SKM-1 treated with dmso at 0.1 percent for 144 hours (cell line): ENCODE results near the gene RELL1.

Source experiments
- DNase-seq: peaks from one replicate; lab custom pipeline; 2025; ENCODE audit not compliant: unreplicated experiment; lab: John Stamatoyannopoulos, UW

Gene RELL1, protein sequence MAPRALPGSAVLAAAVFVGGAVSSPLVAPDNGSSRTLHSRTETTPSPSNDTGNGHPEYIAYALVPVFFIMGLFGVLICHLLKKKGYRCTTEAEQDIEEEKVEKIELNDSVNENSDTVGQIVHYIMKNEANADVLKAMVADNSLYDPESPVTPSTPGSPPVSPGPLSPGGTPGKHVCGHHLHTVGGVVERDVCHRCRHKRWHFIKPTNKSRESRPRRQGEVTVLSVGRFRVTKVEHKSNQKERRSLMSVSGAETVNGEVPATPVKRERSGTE

DNA sequence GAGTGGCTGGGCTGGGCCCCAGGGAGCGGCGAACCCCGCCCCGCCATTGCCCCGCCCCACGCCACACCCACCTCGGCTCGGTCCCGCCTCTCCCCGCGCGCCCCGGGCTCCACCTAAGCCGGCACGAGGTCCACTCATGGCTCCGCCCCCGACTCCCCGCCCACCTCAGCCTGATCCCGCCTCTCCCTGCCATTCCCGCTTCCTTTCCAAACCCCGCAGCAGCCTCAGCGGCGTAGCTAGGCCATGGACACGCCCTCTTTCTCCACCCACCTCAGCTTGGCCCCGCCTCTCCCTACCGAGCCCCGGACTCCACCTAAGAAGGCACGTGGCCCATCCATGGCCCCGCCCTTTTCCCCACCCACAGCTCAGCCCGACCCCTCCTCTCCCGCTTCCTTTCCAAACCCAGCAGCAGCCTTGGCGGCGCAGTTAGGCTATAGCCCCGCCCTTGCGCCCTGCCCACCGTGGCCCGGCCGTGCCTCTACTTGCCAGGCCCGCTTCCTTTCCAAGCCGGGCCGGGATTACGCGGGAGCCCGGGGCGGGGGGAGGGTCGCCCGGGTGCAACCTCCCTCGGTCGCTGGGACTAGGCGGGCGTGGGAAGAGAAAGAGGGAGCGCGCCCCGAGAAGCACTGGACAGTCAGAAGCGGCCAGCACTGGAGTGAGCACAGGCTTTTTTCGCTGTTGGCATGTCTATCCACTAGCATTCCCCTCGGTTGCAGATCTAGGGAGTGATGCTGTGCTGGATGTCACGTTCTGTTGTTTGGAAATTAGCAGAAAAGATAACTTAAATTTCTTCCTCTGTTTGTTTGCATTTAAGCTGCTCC lies at the start of gene RELL1:
Gene RELL1 (minus strand): TSS at position 4 of the 821 bp plus-strand sequence. CDS start 89 bp downstream, outside the sequence.
- peak; percentile 96 for DNase-seq

- no peak for DNase-seq
Measured at GRCh38 chr4:37735578-37735977, 49.4 kb upstream of the RELL1 start.

DNA sequence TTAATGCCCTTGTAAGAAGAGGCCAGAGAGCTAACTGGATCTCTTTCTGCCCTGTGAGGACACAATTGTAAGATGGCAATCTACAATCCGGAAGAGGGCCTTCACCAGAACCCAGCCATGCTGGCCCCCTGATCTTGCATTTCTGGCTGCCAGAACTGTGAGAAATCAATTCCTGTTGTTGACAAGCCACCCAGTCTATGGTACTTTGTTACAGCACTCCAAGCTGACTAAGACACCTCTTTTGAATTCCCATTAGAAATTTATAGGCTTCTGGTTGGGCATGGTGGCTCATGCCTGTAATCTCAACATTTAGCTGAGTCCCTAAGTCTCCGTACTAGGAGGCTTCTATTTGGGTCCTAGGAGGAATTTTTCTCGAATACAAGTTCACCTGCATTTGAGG lies 48.8 kb upstream of the RELL1 start:
- DNase-seq: no peak

DNA sequence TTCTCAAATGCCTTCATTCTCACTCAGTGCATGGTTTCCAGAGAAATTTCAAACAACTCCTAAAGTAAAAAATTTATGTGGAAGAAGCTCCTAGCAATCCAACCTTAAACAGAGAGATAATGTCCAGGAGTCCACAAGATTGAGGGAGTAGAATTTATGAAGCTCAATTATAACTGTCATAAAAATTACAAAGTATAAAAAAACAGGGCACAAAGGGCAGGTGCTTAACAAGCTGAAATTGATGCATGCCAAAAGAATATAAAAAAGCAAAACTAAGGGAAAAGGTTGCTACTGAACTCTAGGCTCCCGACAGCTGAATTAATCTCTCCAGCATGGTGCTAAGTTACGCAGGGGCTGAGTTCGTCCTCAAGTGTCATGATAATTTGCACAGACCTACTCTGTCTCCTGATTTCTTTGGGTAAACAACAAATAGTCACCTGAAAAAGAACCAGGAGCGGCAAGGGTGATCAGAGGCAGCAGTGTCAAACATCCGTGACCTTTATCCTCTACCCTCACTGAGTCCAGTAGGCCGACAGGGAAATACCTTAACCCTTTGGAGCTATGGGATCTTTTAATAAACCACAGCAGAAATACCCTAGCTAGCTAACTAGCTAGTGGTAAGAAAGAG lies 47.2 kb upstream of the RELL1 start:
- DNase-seq: no peak

DNA sequence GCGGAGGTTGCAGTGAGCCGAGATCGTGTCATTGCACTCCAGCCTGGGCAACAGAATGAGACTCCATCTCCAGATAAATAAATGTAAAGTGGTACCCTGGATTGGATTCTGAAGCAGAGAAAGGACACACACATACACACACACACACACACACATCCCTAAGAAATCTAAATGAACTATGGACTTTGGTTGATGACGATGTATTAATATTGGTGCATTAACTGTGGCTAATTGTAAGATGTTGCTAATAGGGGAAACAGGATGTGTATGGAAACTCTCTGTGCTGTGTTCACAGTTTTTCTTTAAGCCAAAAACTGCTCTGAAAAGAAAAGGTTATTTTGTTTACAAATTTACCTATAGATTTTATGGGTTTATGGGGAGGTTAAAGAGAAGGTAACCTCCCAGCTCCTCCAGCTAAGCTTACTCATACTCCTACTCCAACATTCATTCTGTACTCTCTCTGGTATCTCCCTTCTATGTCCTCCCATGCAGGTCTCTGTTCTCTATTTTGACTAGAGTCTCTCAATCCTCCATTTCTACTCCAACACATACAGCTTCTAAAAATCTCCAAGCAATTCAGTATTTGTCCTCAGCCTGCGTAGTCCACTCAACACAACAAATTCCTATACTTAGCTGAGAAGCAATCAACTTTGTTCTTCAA lies 46.5 kb upstream of the RELL1 start:
- DNase-seq: no peak

DNA sequence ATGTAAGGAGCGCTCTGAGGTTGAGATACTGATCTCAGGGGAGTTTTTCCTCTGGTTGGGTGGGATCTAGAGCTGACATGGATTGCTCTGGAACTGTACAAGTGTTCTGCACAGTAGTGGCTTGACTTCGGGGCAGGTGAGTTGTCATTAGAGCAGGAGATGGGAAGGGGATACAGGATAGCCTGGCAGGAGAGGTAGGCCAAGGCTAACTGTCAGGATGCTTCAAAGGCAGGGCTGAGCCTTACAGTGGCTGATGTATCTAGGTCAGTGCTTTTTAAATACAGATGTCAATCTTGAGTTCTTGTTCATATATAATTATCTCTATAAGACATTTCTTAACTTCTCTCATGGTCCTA lies 43.5 kb upstream of the RELL1 start:
- no peak for DNase-seq

GRCh38 chr4:37728064-37728463 lies 41.9 kb upstream of the RELL1 start:
- DNase-seq: no peak

- no peak for DNase-seq
Measured at GRCh38 chr4:37727635-37728034, 41.5 kb upstream of the RELL1 start.

DNA sequence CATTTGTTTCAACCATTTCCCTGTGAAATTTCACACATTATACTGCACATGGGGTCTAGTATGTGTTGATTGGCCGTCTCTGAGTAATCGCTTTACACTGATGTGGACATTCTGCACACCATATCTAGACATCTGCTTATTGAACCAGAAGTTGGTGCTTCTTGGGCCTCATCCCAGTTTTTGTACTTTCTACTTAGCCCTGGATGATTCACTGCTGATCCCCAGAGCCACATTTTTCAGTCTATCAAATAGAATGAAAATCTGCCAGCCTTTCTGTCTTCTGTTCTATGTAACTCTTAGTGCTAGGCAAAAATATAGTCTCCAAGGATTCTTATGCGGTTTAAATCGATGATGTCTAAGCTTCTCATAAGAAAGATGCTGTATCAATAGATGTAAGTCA lies 40.5 kb upstream of the RELL1 start:
- DNase-seq: no peak

DNA sequence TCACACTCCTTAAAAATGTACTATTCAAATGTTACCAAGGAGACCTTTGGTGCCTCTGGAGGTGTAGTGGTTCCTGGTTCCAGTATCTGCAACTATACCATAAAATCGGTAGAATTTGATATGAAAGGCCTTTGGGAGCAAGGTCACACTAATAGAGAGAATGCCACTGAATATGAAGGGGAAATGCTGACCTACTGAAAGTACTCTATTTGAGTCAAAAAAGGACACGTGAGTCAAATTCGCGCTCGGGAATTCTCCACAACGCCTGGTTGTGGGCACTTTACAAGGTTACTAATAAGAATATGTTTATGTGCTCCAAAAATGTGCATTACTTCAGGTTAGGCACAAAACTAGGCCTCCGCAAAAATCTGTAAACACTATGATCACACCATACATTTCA lies 39.5 kb upstream of the RELL1 start:
- DNase-seq: no peak

GRCh38 chr4:37723067-37723466 lies 36.9 kb upstream of the RELL1 start:
- no peak for DNase-seq

DNA sequence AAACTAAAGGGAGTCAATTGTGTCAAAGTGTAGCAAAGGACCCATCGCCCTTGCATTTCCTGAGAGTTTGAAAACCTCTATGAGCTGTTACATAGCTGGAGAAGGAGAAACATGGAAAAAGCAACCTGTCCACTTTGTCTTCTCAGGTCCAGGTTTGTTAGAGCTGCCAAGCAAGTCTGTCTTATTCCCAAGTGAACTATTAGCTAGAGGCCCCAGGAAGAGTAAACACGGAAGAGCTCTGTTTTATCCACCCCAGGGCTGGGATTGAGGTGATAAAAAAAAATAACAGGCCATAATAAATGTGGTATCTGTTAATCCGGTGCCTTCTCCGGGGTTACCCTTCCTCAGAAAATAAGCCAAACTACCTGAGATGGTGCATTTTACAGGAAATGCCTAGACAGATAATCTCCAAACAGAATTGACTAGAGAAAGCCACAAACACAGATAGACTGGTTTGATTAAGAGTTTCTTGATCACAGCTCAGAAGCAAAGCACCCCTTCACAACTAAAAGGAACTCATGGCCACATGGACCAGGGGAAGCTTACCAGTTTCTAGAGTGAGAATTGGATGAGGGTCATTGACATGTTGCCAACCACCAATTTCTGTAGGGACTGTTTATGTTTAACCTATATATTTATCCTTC lies 35.9 kb upstream of the RELL1 start:
- no peak for DNase-seq

DNA sequence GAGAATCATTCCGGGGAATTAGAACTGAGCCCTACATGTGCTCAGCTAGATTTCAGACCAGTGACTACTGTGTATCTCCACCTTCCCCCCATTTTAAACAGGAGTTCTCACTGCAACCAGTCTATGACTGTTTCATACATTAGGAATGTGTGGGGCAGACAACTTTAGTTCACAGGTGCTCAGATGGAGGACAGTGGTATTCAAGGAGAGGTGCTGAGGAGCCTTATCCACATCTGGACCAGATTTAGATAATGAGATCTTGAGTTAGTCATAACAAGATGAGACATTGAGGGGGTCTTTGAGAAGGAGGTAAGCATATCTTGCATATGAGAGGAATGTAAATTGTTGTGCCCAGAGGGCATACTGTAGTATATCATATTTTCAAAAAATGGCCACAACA lies 32.8 kb upstream of the RELL1 start:
- DNase-seq: no peak

DNA sequence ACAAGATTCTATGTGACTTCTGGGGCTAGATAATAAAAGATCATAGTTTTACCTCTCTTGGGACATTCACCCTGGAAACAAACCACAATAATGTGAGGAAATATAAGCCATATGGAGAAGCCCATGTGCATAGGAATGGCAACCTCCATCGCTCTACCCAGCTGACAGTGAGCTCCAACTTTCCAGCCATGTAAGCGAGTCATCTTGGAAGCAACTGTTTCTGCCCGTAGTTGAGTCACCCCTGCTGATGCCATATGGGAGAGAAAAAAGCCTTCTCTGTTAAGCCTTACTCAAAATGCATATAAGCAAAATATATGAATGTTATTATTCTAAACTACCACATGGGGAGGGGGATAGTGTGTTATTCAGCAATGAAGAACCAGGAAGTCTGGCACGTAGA lies 31.4 kb upstream of the RELL1 start:
- DNase-seq: no peak

- no peak for DNase-seq
Measured at GRCh38 chr4:37715889-37716402, 29.8 kb upstream of the RELL1 start.

DNA sequence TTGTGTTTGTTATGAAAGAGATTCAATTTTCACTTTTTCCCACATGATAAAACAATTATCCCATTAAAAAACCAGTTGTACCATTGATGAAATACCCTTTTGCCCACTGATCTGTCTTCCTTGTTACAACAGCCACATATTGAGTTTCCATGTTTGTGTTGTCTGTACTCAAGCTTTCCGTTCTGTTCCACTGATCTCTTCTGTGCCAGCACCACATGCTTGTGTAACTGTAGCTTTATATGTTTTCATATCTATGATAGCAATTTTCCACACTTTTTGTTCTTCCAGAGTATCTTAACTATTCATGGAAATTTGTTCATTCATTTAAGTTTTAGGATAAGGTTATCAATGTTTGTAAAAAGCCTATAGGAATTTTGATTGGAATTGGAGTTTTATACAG lies 24.3 kb upstream of the RELL1 start:
- no peak for DNase-seq

- no peak for DNase-seq
Measured at GRCh38 chr4:37706032-37706431, 19.9 kb upstream of the RELL1 start.

GRCh38 chr4:37705571-37705970 lies 19.4 kb upstream of the RELL1 start:
- DNase-seq: no peak

GRCh38 chr4:37699868-37700481 lies 13.8 kb upstream of the RELL1 start:
- no peak for DNase-seq

DNA sequence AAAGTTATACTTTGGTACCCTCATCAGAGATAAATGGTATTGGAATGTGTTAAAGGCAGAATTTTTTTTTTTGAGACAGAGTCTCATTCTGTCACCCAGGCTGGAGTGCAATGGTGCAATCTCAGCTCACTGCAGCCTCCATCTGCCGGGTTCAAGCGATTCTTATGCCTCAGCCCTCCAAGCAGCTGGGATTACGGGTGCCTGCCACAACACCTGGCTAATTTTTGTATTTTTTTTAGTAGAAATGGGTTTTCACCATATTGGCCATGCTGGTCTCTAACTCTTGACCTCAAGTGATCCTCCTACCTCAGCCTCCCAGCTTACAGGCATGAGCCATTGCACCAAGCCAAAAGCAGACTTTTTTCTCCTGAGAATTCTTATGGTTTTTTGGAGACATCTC lies 11.4 kb upstream of the RELL1 start:
- no peak for DNase-seq
